Uterus (tissue), 2 donors: Measurements from ENCODE around the gene SYNGR3.

Experiments
- POLR2A ChIP-seq, 2 donors: fragments of 450-650 bp; IDR thresholded peaks; one replicate each; pipeline ENCODE4 v1.6.1; 2016; ENCODE audit warnings: antibody characterized with exemption in 2 of 2, mild to moderate bottlenecking in 1 of 2, moderate library complexity in 1 of 2
- TF ChIP-seq, protein P1 (sequence below), 4 experiments: fragments of 200-600 bp in 2 of 4; fragments of 450-650 bp in 2 of 4; sonication (generic) in 2 of 4; IDR thresholded peaks; one replicate each; pipeline ENCODE4 v1.5.1; 2016 to 2019; ENCODE audit warnings: antibody characterized with exemption in 4 of 4, mild to moderate bottlenecking in 2 of 4, moderate library complexity in 1 of 4

DNA sequence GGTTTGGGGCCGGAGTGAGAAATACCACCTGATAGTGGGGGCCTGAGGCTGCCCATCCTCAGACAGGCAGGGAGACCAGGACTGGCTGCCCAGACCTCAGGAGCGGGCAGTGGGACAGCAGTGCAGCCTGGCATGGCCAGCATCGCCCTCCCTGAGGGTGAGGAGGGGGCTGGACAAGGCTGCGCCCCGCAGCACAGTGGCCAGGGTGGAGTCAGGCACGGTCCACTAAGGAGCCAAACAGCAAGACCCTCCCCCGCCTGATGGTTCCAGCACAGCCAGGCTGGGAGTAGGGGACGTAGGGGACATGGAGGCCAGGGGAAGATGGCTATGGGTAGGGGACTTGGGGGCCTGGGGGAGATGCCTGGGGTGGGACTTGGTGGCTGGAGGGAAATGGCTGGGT, 16.5 kb downstream of the SYNGR3 start:
- TF ChIP-seq, protein P1, sequence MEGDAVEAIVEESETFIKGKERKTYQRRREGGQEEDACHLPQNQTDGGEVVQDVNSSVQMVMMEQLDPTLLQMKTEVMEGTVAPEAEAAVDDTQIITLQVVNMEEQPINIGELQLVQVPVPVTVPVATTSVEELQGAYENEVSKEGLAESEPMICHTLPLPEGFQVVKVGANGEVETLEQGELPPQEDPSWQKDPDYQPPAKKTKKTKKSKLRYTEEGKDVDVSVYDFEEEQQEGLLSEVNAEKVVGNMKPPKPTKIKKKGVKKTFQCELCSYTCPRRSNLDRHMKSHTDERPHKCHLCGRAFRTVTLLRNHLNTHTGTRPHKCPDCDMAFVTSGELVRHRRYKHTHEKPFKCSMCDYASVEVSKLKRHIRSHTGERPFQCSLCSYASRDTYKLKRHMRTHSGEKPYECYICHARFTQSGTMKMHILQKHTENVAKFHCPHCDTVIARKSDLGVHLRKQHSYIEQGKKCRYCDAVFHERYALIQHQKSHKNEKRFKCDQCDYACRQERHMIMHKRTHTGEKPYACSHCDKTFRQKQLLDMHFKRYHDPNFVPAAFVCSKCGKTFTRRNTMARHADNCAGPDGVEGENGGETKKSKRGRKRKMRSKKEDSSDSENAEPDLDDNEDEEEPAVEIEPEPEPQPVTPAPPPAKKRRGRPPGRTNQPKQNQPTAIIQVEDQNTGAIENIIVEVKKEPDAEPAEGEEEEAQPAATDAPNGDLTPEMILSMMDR (IDR thresholded peaks at IDR 0.05) = no peak
- no peak for TF ChIP-seq POLR2A (IDR thresholded peaks at IDR 0.05)
